Renal cortical epithelial cell (primary cell): ENCODE data around the gene LRRC3C. TPM values are rescaled to one million over a fixed set of nuclear protein-coding genes. Genes with fewer than 3 reads are reported as not detected.
"Not testable (repeated sequence)": the region's sequence is repeated elsewhere in the genome, so short reads cannot be mapped to it uniquely, and the experiment has no call there.

Experiments used
- DNase-seq: peaks from one replicate; pipeline ENCODE4 v3.0.0-alpha.2; 2011; ENCODE audit warnings: low read depth
- total RNA-seq: library from RNA; depleted of rRNA; stranded (reverse); fragments of >200 nt; gene quantifications from 2 replicates; pipeline ENCODE4 v1.2.3, GENCODE V29; 2014

Gene LRRC3C, protein sequence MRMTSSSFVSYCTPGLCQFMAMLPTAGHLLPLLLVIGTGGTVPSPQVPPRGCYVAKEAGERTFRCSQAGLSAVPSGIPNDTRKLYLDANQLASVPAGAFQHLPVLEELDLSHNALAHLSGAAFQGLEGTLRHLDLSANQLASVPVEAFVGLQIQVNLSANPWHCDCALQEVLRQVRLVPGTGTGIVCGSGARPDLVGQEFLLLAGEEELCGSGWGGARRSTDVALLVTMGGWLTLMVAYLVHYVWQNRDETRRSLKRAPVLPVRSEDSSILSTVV
- total RNA-seq, result not detected in 2 replicates

DNA sequence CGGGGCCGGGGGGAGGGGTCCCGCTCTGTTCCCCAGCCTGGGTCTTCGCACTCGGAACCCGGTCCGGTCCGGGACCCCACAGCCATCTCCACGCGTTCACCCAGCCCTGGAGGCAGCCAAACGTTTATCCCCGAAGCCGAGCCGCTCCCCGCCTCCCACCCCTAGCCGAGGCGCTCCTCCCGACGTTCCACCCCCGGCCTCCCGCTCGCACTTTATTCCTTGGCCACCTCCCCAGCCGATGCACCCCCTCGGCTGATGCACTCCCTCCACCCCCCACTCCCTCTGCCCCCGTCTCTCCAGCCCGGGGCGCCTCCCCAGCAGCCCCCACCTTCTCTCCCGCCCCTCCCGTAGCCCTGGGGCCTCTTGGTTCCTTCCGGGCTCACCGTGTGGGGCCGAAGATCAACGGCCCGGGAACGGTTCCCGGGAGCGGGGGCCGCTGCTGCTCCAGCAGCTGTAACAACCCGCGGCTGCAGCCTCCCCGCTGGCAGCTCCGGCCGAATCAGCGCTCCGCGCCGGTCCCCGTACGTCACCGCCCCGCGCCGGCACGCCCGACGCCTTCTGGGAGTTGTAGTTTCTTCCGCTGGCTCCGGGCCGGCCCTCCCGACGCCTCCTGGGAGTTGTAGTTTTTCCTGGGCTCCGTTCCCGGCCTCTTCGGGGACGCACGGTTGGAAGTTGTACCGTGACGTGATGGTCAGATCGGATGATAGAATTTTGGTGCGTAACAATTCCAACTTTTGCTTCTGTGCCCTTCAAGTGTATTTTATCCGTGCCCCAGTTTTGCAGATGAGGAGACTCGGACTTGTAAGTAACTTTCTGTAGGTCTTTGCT, at the start of gene LRRC3C, which contains the start of gene ORMDL3:
TSS of gene LRRC3C (plus strand) at position 632 of the 828 bp plus-strand sequence. CDS start 13,792 bp downstream, outside the sequence.
TSS of gene ORMDL3 (minus strand) at position 501 of the 828 bp plus-strand sequence. CDS start 3,398 bp downstream, outside the sequence.
- peak; percentile 75 for DNase-seq

DNA sequence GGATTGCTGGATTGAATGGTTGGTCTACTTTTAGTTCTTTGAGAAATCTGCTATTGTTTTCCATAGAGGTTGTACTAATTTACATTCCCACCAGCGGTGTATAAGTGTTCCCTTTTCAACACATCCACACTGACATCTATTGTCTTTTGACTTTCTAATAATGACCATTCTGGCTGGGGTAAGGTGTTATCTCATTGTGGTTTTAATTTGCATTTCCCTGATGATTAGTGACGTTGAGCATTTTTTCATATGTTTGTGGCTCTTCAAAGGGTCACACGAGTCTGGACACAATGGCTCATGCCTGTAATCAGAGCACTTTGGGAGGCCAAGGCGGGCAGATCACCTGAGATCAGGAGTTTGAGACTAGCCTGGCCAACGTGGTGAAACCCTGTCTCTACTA, 41.4 kb upstream of the LRRC3C start:
- DNase-seq, result not testable (repeated sequence)

DNA sequence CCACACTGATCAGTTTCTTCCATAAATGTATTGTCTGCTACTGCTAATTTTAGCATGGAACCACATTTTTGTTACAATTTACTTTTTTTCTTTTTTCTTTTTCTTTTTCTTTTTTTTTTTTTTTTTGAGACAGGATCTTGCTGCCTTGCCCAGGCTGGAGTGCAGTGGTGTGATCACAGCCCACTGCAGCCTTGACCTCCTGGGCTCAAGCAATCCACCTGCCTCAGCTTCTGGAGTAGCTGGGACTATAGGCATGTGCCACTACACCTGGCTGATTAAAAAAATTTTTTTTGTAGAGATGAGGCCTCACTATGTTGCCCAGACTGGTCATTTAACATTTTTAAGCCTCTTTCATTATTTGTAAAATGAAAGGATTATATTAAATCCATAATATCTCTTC, 40.5 kb upstream of the LRRC3C start:
- DNase-seq, result no peak

DNA sequence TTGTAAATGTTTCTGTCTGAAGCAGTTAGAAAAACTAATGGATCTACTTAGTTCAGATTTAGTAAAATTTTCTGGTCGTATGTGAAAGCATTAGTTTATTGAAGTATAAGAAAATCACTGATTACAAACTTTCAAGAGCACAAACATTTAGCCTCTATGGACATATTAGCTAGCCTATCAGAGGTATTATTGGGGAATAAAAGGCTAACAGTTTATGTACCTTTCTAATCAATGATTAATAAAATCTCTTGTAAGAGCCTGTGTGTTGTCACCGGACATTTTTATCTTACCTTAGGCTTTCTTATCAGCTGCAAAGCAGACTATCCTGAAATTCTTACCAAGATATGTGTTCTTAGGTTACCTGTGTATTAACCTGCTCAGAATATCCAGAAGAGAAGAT, 38.3 kb upstream of the LRRC3C start:
- DNase-seq, result no peak

DNA sequence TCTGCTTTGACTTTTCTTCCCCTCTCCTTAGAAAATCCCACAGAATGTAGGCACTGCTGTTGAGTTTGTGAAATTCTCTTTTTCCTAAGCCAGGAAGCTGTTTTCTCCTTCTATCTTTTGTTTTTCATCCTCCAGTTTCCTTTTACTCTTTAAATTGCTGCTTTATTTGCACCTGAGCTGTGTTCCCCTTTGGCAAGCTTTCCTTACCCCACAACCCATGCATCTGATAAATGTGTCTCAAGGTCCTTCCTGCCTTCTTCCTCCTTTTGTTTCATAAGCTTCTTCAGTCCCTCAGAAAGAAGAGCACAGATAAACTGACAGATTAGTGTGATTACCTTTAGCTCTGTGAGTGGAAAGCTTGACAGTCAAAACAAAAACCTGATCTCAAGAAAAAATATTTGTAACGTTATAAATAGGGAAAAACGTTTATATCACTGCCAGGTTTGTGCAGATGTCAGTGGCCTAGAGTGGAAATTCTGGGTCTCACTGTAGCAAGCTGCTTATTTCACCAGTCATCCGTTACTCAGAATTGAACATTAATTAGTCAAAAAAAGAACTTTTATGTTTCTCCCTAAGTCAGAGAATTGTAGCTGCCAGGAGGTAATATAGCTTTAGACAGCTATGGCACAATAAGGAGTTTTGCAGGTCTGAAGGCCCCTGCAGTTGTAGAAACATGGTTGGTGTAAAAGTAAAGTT, 32.7 kb upstream of the LRRC3C start:
- no peak for DNase-seq

DNA sequence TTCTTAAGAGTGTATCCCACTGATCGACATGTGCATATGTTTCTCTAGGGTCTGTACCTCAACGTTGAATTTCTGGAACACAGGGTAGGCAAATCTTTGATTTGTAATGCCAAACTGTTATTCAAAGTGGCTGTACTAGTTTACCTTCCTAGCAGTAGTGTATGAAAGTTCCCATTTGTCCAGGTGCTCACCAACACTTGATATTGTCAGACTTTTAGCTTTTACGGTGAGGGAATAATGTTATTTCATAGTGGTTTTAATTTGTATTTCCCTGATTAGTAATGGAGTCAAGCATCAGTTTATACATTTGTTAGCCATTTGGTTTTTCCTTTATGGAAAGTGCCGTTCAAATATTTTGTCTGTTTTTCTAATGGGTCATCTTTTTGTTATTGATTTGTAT, 29.4 kb upstream of the LRRC3C start:
- no peak for DNase-seq

DNA sequence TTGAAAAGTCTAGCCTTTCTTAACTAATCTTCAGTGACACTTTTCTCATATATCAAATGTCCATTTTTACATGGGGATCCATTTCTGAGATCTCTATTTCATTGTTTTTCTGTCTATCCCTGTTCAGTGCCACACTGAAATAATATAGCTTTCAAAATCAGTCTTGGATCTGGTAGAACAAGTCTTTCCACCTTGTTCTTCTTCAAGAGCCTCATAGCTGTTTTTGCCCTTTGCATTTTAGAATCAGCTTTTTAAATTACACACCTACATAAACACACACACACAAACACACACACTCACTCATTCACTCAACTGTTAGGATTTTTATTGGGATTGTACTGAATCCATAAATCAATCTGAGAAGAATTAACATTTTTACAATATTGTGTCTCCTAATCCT, 28.3 kb upstream of the LRRC3C start:
- no peak for DNase-seq

DNA sequence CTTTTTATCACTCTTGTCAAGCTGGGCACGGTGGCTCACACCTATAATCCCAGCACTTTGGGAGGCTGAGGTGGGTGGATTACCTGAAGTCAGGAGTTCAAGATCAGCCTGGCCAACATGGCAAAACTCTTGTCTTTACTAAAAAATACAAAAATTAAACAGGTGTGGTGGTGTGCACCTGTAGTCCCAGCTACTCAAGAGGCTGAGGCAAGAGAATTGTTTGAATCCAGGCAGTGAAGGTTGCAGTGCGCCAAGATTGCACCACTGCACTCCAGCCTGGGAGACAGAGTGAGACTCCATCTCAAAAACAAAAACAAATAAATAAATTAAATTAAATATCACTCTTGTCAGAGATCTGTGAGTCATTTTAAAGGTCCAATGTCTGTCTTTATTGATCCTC, 25.5 kb upstream of the LRRC3C start:
- DNase-seq, result not testable (repeated sequence)

DNA sequence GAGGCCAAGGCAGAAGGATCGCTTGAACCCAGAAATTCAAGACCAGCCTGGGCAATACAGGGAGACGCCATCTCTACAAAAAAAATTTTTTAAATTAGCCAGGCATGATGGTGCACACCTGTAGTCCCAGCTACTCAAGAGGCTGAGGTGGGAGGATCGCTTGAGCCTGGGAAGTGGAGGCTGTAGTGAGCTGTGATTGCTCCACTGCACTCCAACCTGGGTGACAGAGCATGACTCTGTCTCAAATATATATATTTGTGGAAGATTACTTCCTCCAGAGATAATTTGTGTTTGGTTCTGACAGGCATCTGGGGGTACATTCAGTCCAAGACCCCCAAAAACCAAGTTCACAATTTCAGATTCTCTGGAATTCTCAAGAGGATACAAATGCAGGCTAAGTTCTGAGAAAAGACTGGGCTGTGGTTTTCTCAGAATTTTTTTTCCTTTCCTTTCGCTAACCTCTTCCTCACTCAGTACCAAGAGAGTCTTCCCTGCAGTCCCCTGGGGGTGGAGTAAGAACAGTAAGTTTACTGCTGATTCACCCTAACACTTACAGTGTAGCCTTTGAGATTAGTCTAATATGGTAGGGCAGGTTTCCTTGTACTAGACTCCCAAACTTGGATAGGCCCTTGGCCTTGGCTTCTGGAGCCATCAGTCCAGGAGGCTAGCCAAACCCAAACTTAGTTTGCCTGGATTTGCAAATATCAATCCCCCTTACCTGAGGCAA, 24.2 kb upstream of the LRRC3C start:
- no peak for DNase-seq

DNA sequence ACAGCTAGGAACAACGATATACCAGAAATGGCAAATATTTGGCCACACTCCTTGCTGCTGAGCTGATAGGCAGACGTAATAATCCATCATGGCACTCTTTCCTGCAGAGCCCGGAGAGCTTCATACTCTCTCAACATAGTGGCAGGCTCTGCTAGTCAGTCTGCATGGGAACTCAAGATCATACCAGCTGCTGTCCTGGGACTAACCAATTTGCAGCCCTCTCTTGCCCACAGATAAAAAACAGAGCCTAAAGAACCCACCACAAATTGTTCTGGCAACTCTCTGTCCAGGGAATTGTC, 22.6 kb upstream of the LRRC3C start:
- no peak for DNase-seq

DNA sequence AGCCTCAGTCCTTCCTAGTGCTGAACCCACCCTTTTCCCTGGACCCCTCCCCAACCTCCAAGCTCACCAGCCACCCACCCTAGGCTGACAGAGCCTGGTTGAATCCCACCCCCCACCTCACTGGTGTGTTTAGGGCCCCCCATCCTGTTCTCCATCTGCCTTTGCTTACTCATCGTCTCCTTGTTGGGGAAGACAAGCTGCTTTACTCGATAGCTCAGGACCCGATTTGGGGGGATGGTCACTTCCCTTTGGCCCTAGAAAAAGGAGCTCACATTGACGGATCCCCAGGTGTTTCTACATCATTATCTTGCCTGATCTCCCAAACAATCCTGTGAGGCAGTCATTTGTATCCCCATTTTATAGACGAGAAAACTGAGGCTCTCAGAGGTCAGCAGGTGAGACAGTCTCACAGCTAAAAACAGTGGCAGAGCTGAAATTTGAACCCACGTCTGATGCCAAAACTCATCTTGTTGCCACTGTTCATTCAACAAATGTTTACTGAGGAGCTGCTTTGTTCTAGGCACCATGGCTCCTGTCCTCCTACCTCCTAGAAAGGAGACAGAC, 18.7 kb upstream of the LRRC3C start:
- DNase-seq, result no peak

DNA sequence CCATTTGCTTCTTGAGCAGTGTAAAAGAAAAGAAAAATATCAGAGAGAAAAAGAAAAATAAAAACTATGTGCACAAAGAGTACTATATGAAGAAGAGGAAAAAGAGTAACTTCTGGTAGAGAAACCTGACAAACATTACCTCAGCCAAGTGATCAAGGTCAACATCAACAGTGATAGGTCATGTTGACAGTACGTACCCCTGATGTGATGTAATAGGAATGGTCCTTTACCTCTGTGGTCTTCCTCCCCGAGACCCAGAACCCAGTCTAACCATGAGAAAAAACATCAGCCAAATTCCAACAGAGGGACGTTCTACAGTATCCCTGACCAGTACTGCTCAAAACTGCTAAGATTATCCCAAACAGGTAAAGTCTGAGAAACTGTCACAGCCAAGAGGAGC, 13.5 kb upstream of the LRRC3C start:
- no peak for DNase-seq

DNA sequence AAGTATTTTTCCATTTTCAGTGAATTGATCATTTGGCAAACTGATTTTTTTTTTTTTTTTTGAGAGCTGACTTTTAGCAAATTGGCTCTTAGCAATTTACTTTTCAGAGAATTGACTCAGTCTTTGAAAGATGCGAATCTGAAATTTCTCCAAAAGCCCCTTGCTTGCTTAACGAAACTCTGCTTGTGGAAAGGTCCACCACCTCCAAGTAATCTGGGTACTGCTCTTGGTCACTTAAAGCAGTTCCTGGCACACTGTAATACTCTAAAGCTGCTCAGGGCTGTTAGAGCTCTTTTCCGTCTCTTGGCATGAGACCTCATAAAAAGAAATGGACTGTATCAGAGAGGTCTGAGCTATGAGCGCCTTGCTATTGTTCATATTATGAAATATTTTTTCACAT, 12.0 kb upstream of the LRRC3C start:
- DNase-seq, result no peak

DNA sequence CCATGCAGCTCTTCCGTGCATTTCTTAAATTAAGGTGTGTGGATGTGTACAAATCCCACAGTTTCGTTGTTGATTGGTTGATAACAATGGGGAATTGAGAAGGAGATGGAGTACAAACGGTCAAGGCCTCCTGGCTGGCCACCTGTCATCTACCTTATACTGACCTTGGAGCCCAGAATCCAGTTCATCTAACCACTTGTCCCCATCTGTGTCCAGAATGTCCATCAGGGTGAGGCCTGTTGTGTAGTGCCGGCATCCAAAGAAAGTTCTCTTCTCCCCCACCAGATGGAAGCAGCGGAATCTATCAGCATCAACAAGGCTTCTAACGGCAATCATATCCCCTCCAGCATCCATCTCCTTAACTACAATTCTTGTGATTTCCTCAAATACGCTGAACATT, 10.6 kb upstream of the LRRC3C start:
- no peak for DNase-seq

DNA sequence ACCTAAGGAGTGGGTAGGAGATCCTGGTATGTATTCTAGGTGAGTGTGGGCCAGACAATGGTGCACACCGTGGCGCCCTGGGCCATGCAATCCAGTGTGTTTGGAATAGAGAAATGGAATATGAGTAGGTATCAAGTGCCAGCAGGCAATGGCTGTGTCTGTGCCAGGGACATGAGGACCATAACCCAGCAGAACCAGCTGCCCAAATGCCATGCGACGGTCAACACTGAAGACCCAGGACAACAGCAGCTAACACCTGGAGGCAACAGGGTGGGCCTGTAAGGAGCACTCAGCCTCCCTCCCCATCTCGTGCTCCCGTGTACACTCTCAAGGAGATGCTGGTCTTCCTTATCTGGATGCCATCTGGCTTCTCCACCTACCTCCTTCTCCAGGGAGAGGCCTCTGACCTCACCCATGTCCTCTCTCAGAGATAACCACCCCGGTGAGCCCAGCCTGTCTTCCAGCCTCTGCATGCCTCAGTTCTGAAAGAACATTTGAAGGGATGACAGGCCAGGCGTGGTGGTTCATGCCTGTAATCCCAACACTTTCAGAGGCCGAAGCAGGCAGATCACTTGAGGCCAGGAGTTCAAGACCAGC, 8.3 kb upstream of the LRRC3C start:
- no peak for DNase-seq

DNA sequence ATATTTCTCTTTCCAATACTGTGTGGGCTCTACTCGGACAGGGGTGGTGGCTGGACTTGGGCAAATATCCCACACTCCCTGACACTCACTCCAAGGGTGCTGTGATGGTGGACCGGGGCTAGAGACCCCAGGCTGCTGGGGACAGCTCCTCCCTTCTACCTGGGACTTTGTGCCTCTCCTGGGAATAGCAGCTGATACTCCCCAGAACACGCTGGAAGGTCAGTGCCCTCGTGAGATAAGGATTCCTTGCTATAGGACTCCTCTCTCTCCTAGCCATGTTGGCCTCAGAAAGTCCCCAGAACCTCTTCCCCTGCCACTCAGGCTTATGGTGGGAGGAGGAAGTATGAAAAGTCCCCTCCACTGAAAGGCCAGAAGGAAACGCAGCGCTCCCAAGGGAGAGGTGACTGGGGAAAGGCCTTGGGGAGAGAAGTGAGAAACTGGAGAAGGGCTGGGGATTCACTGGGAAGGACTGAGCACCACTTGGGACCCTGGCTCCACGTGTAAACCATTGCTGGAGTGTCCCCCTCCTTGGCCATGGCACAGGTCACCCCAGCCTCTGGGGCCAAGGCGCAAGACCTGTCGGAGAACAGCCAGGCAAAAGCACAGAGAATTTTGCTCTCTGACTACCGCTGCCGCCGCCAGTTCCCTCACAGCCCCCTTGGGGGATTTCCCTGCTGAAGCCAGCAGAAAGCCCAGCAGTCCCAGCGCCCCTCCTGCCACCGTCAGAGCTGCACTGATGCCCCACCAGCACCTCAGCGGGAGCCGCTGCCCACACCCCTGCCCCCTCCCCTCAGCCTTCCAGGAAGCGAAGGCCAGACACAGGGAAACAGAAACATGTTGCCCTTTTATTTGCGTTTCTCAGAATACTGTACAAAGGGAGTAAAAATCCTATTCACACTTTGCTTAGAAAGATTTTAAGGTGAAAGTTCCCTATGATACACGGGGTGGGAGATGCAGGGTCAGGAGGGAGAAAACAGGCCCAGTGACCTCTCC, 7.0 kb upstream of the LRRC3C start:
- no peak for DNase-seq

DNA sequence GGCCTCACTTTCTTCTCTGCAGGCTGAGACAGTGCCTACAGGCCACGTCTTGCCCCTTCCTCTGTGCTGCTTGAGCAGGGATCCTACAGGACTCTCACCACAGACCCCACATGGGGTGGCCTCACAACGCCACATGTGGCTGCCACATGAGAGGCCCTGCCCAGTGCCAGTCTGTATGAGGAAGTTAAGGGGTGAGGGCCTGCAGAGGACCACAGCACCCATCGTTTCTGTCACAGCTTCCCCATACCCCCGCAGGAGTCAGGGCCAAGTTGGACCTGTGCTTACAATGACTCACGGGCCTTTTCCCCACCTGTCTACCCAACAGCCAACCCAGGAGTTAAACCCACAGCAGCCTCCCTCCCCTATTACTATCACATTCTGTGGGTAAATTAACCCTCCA, 6.2 kb upstream of the LRRC3C start:
- no peak for DNase-seq

DNA sequence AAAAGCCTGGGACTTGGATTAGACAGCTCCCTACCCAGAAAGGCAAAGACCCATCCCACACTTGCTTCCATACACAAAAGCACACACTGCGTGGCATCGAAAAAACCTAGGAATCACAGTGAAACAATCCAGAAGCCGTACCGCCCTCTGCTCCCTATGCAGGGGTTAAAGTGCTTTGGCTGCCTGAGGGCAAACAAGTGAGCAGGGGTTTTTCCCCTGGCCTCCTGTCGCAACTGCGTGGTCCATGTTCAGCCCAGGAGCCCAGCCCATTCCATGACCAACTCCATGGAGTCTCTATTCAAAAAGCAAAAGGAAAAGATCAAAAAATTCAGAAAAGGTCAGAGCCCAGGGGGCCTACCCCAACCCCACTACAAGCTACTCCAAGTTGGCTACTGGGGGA, 5.5 kb upstream of the LRRC3C start:
- DNase-seq, result no peak

DNA sequence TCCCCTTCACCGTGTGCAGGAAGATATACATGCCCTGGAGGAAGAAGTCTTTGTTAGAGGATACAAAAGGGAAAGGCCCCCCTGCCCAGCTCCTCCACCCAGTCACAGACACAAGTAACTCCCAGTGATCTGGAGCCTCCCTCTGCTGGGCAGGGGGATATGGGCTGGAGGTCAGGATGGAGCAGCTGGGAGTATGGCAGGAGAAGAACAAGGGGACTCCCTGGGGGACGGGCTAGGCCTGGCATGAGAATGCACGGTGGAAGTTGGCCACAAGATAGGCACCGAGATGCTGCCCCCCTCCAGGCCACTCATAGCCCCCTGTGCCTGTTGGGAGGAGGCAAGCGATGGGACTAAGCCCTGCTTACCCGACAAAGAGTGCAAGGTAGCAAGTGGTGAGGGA, 4.3 kb upstream of the LRRC3C start:
- DNase-seq, result no peak
